ENCODE results near the gene AOPEP. TPM values are rescaled to one million over a fixed set of nuclear protein-coding genes. Genes with fewer than 3 reads are reported as not detected.
"Not testable (repeated sequence)": the region's sequence is repeated elsewhere in the genome, so short reads cannot be mapped to it uniquely, and the experiment has no call there.

The AOPEP gene
- total RNA-seq, 1 donor from 2014 or later: 175 TPM

- no peak overlapping the region for H3K27ac ChIP-seq (replicated peaks)
- H3K4me3 ChIP-seq: no peak overlapping the region
- no peaks in the 10 kb centered on the region for H3K9me3 ChIP-seq (replicated peaks)
- DNase-seq: no peak
- H3K27me3 ChIP-seq (ENCODE audit: low read depth): no peaks in the 10 kb centered on the region
- no peak for TF ChIP-seq CTCF (IDR thresholded peaks at IDR 0.05; ENCODE audit: borderline replicate concordance)
- intact Hi-C loops (cut with micrococcal nuclease): no loop called here
- no peaks in the 10 kb centered on the region for H3K36me3 ChIP-seq
- H3K4me1 ChIP-seq: no peaks in the 10 kb centered on the region
These were observed 235.4 kb downstream of the AOPEP start for GRCh38 chr9:94961870-94962269.

GRCh38 chr9:94965631-94966030 is 239.1 kb downstream of the AOPEP start:
- H3K27me3 ChIP-seq (ENCODE audit: low read depth); H3K36me3 ChIP-seq; H3K9me3 ChIP-seq (replicated peaks); H3K4me3 ChIP-seq; H3K27ac ChIP-seq (replicated peaks); DNase-seq; intact Hi-C loops (cut with micrococcal nuclease); H3K4me1 ChIP-seq: not testable (repeated sequence)

- DNase-seq; H3K36me3 ChIP-seq; H3K27ac ChIP-seq (replicated peaks); H3K4me3 ChIP-seq; H3K9me3 ChIP-seq (replicated peaks); H3K27me3 ChIP-seq (ENCODE audit: low read depth); intact Hi-C loops (cut with micrococcal nuclease); H3K4me1 ChIP-seq: not testable (repeated sequence)
These were observed 239.5 kb downstream of the AOPEP start for GRCh38 chr9:94966046-94966445.

GRCh38 chr9:94967482-94967881 is 241.0 kb downstream of the AOPEP start:
- no peak overlapping the region for H3K27ac ChIP-seq (replicated peaks)
- H3K9me3 ChIP-seq (replicated peaks): no peaks in the 10 kb centered on the region
- no peaks in the 10 kb centered on the region for H3K36me3 ChIP-seq
- peaks cover 13% of the 10 kb centered on the region for H3K4me1 ChIP-seq
- intact Hi-C loops (cut with micrococcal nuclease): no loop called here
- no peak for DNase-seq
- no peak overlapping the region for H3K4me3 ChIP-seq
- no peaks in the 10 kb centered on the region for H3K27me3 ChIP-seq (ENCODE audit: low read depth)
- TF ChIP-seq CTCF (IDR thresholded peaks at IDR 0.05; ENCODE audit: borderline replicate concordance): no peak

GRCh38 chr9:94971378-94972131 is 245.1 kb downstream of the AOPEP start:
- Histone ChIP-seq H3K36me3 (no peaks in the 10 kb centered on the region), H3K4me1 (peaks cover 36% of the 10 kb centered on the region), H3K4me3 (no peak overlapping the region), H3K27ac (replicated peaks) (peak overlapping the region; percentile 33), H3K27me3 (ENCODE audit: low read depth) (no peaks in the 10 kb centered on the region), H3K9me3 (replicated peaks) (no peaks in the 10 kb centered on the region)
- intact Hi-C loops (cut with micrococcal nuclease): no loop called here
- TF ChIP-seq CTCF (IDR thresholded peaks at IDR 0.05; ENCODE audit: borderline replicate concordance): no peak
- no peak for DNase-seq

- Histone ChIP-seq H3K4me3 (no peak overlapping the region), H3K27me3 (ENCODE audit: low read depth) (no peaks in the 10 kb centered on the region), H3K4me1 (peaks cover 36% of the 10 kb centered on the region), H3K27ac (replicated peaks) (no peak overlapping the region), H3K36me3 (no peaks in the 10 kb centered on the region), H3K9me3 (replicated peaks) (no peaks in the 10 kb centered on the region)
- DNase-seq: no peak
- intact Hi-C loops (cut with micrococcal nuclease): no loop called here
- TF ChIP-seq CTCF (IDR thresholded peaks at IDR 0.05; ENCODE audit: borderline replicate concordance): no peak
These were observed 247.0 kb downstream of the AOPEP start for GRCh38 chr9:94973451-94973941.
